Activated CD8-positive, alpha-beta T cell treated with anti-CD3 and anti-CD28 coated beads for 36 hours (primary cell): ENCODE data around the gene GPRIN1. TPM values are rescaled to one million over a fixed set of nuclear protein-coding genes. Genes with fewer than 3 reads are reported as not detected.
"Not testable (repeated sequence)": the region's sequence is repeated elsewhere in the genome, so short reads cannot be mapped to it uniquely, and the experiment has no call there.

Experiments
- ATAC-seq: fragments of 200-7000 bp; cut with Tn5 transposase; one replicate; pipeline ENCODE4 v1.10.0; 2021; ENCODE audit warnings: mild to moderate bottlenecking, moderate library complexity
- CTCF ChIA-PET: fragments of 350-600 bp; sonication (Branson Sonifier 250); formaldehyde crosslinking; loops from one replicate; lab custom pipeline; 2021; ENCODE audit warnings: antibody characterized with exemption; lab: Charles Lee
- POLR2A ChIA-PET: fragments of 350-600 bp; sonication (Branson Sonifier 250); formaldehyde crosslinking; loops from one replicate; lab custom pipeline; 2021; ENCODE audit warnings: antibody characterized with exemption; lab: Charles Lee
- DNase-seq: peaks from one replicate; pipeline ENCODE4 v3.0.0-alpha.2; 2020
- H3K27ac Mint-ChIP-seq: one replicate; pipeline ENCODE4 v1.8.0; 2021; ENCODE audit warnings: mild to moderate bottlenecking, mixed read lengths
- H3K27me3 Mint-ChIP-seq: one replicate; pipeline ENCODE4 v1.8.0; 2021; ENCODE audit warnings: mixed read lengths
- H3K36me3 Mint-ChIP-seq: one replicate; pipeline ENCODE4 v1.8.0; 2021; ENCODE audit warnings: low read depth, mixed read lengths
- H3K4me1 Mint-ChIP-seq: one replicate; pipeline ENCODE4 v1.8.0; 2021; ENCODE audit warnings: low read depth, mixed read lengths
- H3K4me3 Mint-ChIP-seq: one replicate; pipeline ENCODE4 v1.8.0; 2021; ENCODE audit warnings: mild to moderate bottlenecking, moderate library complexity, mixed read lengths
- H3K9me3 Mint-ChIP-seq: one replicate; pipeline ENCODE4 v1.8.0; 2021; ENCODE audit warnings: mixed read lengths
- intact Hi-C: fragments of 100-400 bp; cut with micrococcal nuclease; formaldehyde crosslinking; loops from one replicate; pipeline ENCODE4 v1.10.0; 2022
- total RNA-seq, 2 experiments: library from RNA; stranded (reverse); gene quantifications; one replicate each; pipeline ENCODE4 v1.2.3, GENCODE V29; 2021
- TF ChIP-seq, protein P1 (sequence below): fragments of 200-600 bp; IDR thresholded peaks from one replicate; pipeline ENCODE4 v1.8.0; 2022; ENCODE audit warnings: antibody characterized with exemption, mild to moderate bottlenecking

The GPRIN1 gene
- total RNA-seq, 2 experiments from 2014 or later: 1.6 to 2.0 TPM

DNA sequence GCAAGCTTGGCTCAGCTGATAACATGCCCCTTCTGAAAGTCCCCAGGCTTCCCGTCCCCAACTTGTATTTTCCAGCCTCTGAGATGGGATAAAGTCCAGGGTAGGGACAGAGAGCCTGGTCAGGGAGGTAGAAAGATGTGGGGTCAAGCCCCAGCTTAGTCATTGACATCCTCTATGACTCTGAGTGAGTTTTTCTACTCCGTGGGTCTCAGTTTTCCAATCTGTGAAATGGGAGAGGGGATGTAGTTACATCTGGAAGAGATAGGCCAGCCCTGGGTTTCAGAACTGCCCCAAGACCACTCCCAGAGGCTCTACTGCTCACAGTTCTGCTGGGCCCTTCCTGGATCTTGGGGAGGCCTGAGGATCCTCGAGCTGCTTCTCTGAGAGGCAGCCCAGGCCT is 3.1 kb downstream of the GPRIN1 start:
- H3K4me3 Mint-ChIP-seq: no peak overlapping the region
- peaks cover 11% of the 10 kb centered on the region for H3K4me1 Mint-ChIP-seq
- H3K27ac Mint-ChIP-seq: no peak overlapping the region
- DNase-seq (no peak), ATAC-seq (no peak)
- H3K27me3 Mint-ChIP-seq: peaks cover 16% of the 10 kb centered on the region
- intact Hi-C loops: no loop called here
- POLR2A ChIA-PET: interaction anchor here (0.7 to 1.7 kb wide), 3 partner anchors 11 to 159 kb away, joined by 3 to 7 read pairs (median 4); partner anchors contain the start of gene FAF2
- no peaks in the 10 kb centered on the region for H3K9me3 Mint-ChIP-seq
- CTCF ChIA-PET: interaction anchor here (1.3 to 3.5 kb wide), 4 partner anchors 11 to 34 kb away, joined by 3 to 15 read pairs (median 4); no protein-coding TSS in a partner anchor
- TF ChIP-seq, protein P1, sequence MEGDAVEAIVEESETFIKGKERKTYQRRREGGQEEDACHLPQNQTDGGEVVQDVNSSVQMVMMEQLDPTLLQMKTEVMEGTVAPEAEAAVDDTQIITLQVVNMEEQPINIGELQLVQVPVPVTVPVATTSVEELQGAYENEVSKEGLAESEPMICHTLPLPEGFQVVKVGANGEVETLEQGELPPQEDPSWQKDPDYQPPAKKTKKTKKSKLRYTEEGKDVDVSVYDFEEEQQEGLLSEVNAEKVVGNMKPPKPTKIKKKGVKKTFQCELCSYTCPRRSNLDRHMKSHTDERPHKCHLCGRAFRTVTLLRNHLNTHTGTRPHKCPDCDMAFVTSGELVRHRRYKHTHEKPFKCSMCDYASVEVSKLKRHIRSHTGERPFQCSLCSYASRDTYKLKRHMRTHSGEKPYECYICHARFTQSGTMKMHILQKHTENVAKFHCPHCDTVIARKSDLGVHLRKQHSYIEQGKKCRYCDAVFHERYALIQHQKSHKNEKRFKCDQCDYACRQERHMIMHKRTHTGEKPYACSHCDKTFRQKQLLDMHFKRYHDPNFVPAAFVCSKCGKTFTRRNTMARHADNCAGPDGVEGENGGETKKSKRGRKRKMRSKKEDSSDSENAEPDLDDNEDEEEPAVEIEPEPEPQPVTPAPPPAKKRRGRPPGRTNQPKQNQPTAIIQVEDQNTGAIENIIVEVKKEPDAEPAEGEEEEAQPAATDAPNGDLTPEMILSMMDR: no peak
- H3K36me3 Mint-ChIP-seq: no peaks in the 10 kb centered on the region

GRCh38 chr5:176606032-176606431 is 3.9 kb downstream of the GPRIN1 start:
- ChIA-PET CTCF (interaction anchor here (1.3 to 3.5 kb wide), 3 partner anchors 10 to 33 kb away, joined by 3 to 15 read pairs (median 5); no protein-coding TSS in a partner anchor), POLR2A (interaction anchor here (1.7 kb wide), 1 partner anchor 10 kb away, joined by 7 read pairs; no protein-coding TSS in a partner anchor)
- Mint-ChIP-seq H3K36me3 (no peaks in the 10 kb centered on the region), H3K27ac (no peak overlapping the region), H3K4me3 (no peak overlapping the region), H3K27me3 (peaks cover 10% of the 10 kb centered on the region), H3K9me3 (no peaks in the 10 kb centered on the region), H3K4me1 (peaks cover 8% of the 10 kb centered on the region)
- ATAC-seq (no peak), DNase-seq (no peak)
- intact Hi-C loops: no loop called here
- TF ChIP-seq, protein P1: no peak

DNA sequence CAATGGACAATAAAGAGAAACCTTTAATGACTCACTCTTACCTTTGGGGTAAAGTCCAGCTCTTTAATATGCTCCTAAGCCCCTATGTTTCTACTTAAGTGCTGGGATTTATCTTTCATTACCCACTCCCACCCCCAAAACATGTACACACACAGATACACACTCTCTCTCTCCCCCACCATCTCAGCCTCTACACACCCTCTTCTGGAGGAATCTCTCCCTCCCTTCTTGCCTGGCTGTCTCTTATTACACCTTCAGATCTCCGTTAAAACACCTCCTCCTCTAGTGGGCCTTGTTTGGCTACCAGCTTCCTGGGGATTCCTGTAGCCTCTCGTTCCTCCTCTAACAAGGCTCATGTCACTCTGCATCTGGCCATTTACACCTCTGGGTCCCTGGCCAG is 6.9 kb downstream of the GPRIN1 start:
- ChIA-PET CTCF (interaction anchor here (1.6 kb wide), 1 partner anchor 24 kb away, joined by 3 read pairs; no protein-coding TSS in a partner anchor), POLR2A (no interaction called here)
- Mint-ChIP-seq H3K4me1 (peaks cover 3% of the 10 kb centered on the region), H3K36me3 (no peaks in the 10 kb centered on the region), H3K27ac (no peak overlapping the region), H3K9me3 (no peaks in the 10 kb centered on the region), H3K4me3 (no peak overlapping the region), H3K27me3 (peaks cover 5% of the 10 kb centered on the region)
- ATAC-seq: no peak
- TF ChIP-seq, protein P1: no peak
- no peak for DNase-seq
- intact Hi-C loops: no loop called here

GRCh38 chr5:176601901-176602482 is 8.0 kb downstream of the GPRIN1 start:
- intact Hi-C loops: no loop called here
- ChIA-PET POLR2A (no interaction called here), CTCF (interaction anchor here (0.8 to 1.6 kb wide), 2 partner anchors 23 to 28 kb away, joined by 3 read pairs; no protein-coding TSS in a partner anchor)
- H3K36me3 Mint-ChIP-seq: no peaks in the 10 kb centered on the region
- H3K9me3 Mint-ChIP-seq: no peaks in the 10 kb centered on the region
- peaks cover 3% of the 10 kb centered on the region for H3K4me1 Mint-ChIP-seq
- no peak overlapping the region for H3K4me3 Mint-ChIP-seq
- no peak overlapping the region for H3K27ac Mint-ChIP-seq
- peaks cover 5% of the 10 kb centered on the region for H3K27me3 Mint-ChIP-seq
- DNase-seq: no peak
- TF ChIP-seq, protein P1: no peak
- ATAC-seq: no peak

DNA sequence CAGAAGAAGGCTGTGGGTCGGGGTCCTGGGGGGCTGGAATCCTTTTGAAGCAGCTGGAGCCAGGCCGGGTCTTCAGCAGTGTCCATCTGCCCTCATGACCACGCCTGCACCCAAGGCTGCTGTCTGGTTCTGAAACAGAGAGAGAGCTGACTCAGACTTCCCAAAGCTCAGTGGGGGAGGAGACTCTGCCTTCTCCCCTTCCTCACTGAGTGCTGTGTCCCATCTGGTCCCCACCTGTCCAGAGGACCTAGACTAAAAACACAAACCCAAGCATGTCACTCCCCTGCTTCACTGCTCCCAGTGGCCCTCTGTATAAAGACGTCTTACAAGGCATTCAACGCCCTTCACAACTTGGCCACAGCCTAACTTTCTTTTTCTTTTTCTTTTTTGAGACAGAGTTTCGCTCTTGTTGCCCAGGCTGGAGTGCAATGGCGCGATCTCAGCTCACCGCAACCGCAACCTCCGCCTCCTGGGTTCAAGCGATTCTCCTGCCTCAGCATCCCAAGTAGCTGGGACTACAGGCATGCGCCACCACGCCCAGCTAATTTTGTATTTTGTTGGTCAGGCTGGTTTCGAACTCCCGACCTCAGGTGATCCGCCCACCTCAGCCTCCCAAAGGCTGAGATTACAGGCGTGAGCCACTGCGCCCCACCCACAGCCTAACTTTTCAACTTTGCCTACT is 10.1 kb downstream of the GPRIN1 start:
- H3K27me3 Mint-ChIP-seq, H3K4me3 Mint-ChIP-seq, H3K36me3 Mint-ChIP-seq, H3K9me3 Mint-ChIP-seq, ATAC-seq, POLR2A ChIA-PET, H3K27ac Mint-ChIP-seq, CTCF ChIA-PET, intact Hi-C loops: not testable (repeated sequence)
- peak; percentile 37 for DNase-seq
- peaks cover 11% of the 10 kb centered on the region for H3K4me1 Mint-ChIP-seq
